ENCODE data around the gene HIP1.

HIP1 gene

GRCh38 chr7:75650681-75651080 lies 88.1 kb downstream of the HIP1 start:
- no peak for DNase-seq (ENCODE audit: extremely low spot score)
- POLR2A ChIA-PET: no interaction called here

GRCh38 chr7:75650062-75650461 lies 88.7 kb downstream of the HIP1 start:
- TF ChIP-seq LEF1 (IDR thresholded peaks at IDR 0.05; ENCODE audit: borderline replicate concordance) (no peak), SUZ12 (IDR thresholded peaks at IDR 0.05) (no peak)
- DNase-seq (ENCODE audit: extremely low spot score): no peak
- POLR2A ChIA-PET: no interaction called here
- CTCF ChIA-PET: interaction anchor here (0.7 kb wide), 1 partner anchor 34 kb away, joined by 3 read pairs; no protein-coding TSS in a partner anchor

More at GRCh38 chr7:75650681-75651080, 88.1 kb downstream of the HIP1 start:
- TF ChIP-seq ELF4 (IDR thresholded peaks at IDR 0.05) (no peak), SP1 (IDR thresholded peaks at IDR 0.05) (no peak), ZNF384 (IDR thresholded peaks at IDR 0.05) (no peak), FOXM1 (IDR thresholded peaks at IDR 0.05; ENCODE audit: borderline replicate concordance) (no peak), BHLHE40 (IDR thresholded peaks at IDR 0.05; ENCODE audit: borderline replicate concordance) (no peak), ARNT (IDR thresholded peaks at IDR 0.05) (no peak), LEF1 (IDR thresholded peaks at IDR 0.05; ENCODE audit: borderline replicate concordance) (no peak), SUZ12 (IDR thresholded peaks at IDR 0.05) (no peak), CTBP1 (IDR thresholded peaks at IDR 0.05; ENCODE audit: borderline replicate concordance) (no peak)
- CTCF ChIA-PET: no interaction called here

- TF ChIP-seq FOXA1 (IDR thresholded peaks at IDR 0.05) (no peak), CTBP1 (IDR thresholded peaks at IDR 0.05; ENCODE audit: borderline replicate concordance) (no peak), FOXK2 (IDR thresholded peaks at IDR 0.05) (no peak), LEF1 (IDR thresholded peaks at IDR 0.05; ENCODE audit: borderline replicate concordance) (no peak)
- POLR2A ChIA-PET: no interaction called here
- CTCF ChIA-PET: interaction anchor here (0.7 kb wide), 1 partner anchor 34 kb away, joined by 3 read pairs; no protein-coding TSS in a partner anchor
- DNase-seq (ENCODE audit: extremely low spot score): no peak
Measured at GRCh38 chr7:75649462-75649861, 89.3 kb downstream of the HIP1 start.

GRCh38 chr7:75647709-75648438 lies 90.9 kb downstream of the HIP1 start:
- POLR2A ChIA-PET: no interaction called here
- DNase-seq (ENCODE audit: extremely low spot score): no peak
- CTCF ChIA-PET: interaction anchor here (0.6 kb wide), 1 partner anchor 38 kb away, joined by 15 read pairs; no protein-coding TSS in a partner anchor
- TF ChIP-seq ARNT (IDR thresholded peaks at IDR 0.05) (no peak), FOXK2 (IDR thresholded peaks at IDR 0.05) (no peak), SP1 (IDR thresholded peaks at IDR 0.05) (no peak), FOXM1 (IDR thresholded peaks at IDR 0.05; ENCODE audit: borderline replicate concordance) (no peak)

GRCh38 chr7:75646571-75647102 lies 92.1 kb downstream of the HIP1 start:
- no peak for DNase-seq (ENCODE audit: extremely low spot score)
- TF ChIP-seq HDGF (IDR thresholded peaks at IDR 0.05; ENCODE audit: borderline replicate concordance) (no peak), FOXM1 (IDR thresholded peaks at IDR 0.05; ENCODE audit: borderline replicate concordance) (no peak), SUZ12 (IDR thresholded peaks at IDR 0.05) (no peak), ZNF384 (IDR thresholded peaks at IDR 0.05) (no peak), ARNT (IDR thresholded peaks at IDR 0.05) (no peak), CTBP1 (IDR thresholded peaks at IDR 0.05; ENCODE audit: borderline replicate concordance) (no peak), NFRKB (IDR thresholded peaks at IDR 0.05) (no peak), L3MBTL2 (conservative IDR thresholded peaks at IDR 0.05) (no peak), BHLHE40 (IDR thresholded peaks at IDR 0.05; ENCODE audit: borderline replicate concordance) (no peak), FOXK2 (IDR thresholded peaks at IDR 0.05) (no peak), TARDBP (IDR thresholded peaks at IDR 0.05) (no peak), SP1 (IDR thresholded peaks at IDR 0.05) (no peak), LEF1 (IDR thresholded peaks at IDR 0.05; ENCODE audit: borderline replicate concordance) (no peak), ELF4 (IDR thresholded peaks at IDR 0.05) (no peak)
- TF ChIP-seq, protein P1, sequence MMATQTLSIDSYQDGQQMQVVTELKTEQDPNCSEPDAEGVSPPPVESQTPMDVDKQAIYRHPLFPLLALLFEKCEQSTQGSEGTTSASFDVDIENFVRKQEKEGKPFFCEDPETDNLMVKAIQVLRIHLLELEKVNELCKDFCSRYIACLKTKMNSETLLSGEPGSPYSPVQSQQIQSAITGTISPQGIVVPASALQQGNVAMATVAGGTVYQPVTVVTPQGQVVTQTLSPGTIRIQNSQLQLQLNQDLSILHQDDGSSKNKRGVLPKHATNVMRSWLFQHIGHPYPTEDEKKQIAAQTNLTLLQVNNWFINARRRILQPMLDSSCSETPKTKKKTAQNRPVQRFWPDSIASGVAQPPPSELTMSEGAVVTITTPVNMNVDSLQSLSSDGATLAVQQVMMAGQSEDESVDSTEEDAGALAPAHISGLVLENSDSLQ (IDR thresholded peaks at IDR 0.05): no peak
- CTCF ChIA-PET: no interaction called here
- POLR2A ChIA-PET: no interaction called here

GRCh38 chr7:75645570-75645969 lies 93.2 kb downstream of the HIP1 start:
- ChIA-PET CTCF (no interaction called here), POLR2A (no interaction called here)
- TF ChIP-seq, protein P1 (IDR thresholded peaks at IDR 0.05): no peak
- no peak for TF ChIP-seq SP1 (IDR thresholded peaks at IDR 0.05)
- no peak for TF ChIP-seq FOXK2 (IDR thresholded peaks at IDR 0.05)
- TF ChIP-seq CTBP1 (IDR thresholded peaks at IDR 0.05; ENCODE audit: borderline replicate concordance): no peak
- TF ChIP-seq BHLHE40 (IDR thresholded peaks at IDR 0.05; ENCODE audit: borderline replicate concordance): no peak
- TF ChIP-seq FOXM1 (IDR thresholded peaks at IDR 0.05; ENCODE audit: borderline replicate concordance): no peak
- no peak for TF ChIP-seq FOXA1 (IDR thresholded peaks at IDR 0.05)
- no peak for TF ChIP-seq TARDBP (IDR thresholded peaks at IDR 0.05)
- TF ChIP-seq SUZ12 (IDR thresholded peaks at IDR 0.05): no peak
- TF ChIP-seq L3MBTL2 (conservative IDR thresholded peaks at IDR 0.05): no peak
- no peak for TF ChIP-seq LEF1 (IDR thresholded peaks at IDR 0.05; ENCODE audit: borderline replicate concordance)
- no peak for TF ChIP-seq ELF4 (IDR thresholded peaks at IDR 0.05)
- TF ChIP-seq HDGF (IDR thresholded peaks at IDR 0.05; ENCODE audit: borderline replicate concordance): no peak
- no peak for DNase-seq (ENCODE audit: extremely low spot score)

GRCh38 chr7:75644589-75644988 lies 94.2 kb downstream of the HIP1 start:
- ChIA-PET CTCF (no interaction called here), POLR2A (no interaction called here)
- TF ChIP-seq, protein P1 (IDR thresholded peaks at IDR 0.05): no peak
- no peak for TF ChIP-seq L3MBTL2 (conservative IDR thresholded peaks at IDR 0.05)
- TF ChIP-seq FOXK2 (IDR thresholded peaks at IDR 0.05): no peak
- TF ChIP-seq SUZ12 (IDR thresholded peaks at IDR 0.05): no peak
- no peak for TF ChIP-seq FOXM1 (IDR thresholded peaks at IDR 0.05; ENCODE audit: borderline replicate concordance)
- no peak for TF ChIP-seq ZNF384 (IDR thresholded peaks at IDR 0.05)
- TF ChIP-seq SP1 (IDR thresholded peaks at IDR 0.05): no peak
- no peak for TF ChIP-seq TARDBP (IDR thresholded peaks at IDR 0.05)
- no peak for TF ChIP-seq CTBP1 (IDR thresholded peaks at IDR 0.05; ENCODE audit: borderline replicate concordance)
- TF ChIP-seq NFRKB (IDR thresholded peaks at IDR 0.05): no peak
- TF ChIP-seq LEF1 (IDR thresholded peaks at IDR 0.05; ENCODE audit: borderline replicate concordance): no peak
- TF ChIP-seq HDGF (IDR thresholded peaks at IDR 0.05; ENCODE audit: borderline replicate concordance): no peak
- no peak for TF ChIP-seq ARNT (IDR thresholded peaks at IDR 0.05)
- TF ChIP-seq BHLHE40 (IDR thresholded peaks at IDR 0.05; ENCODE audit: borderline replicate concordance): no peak
- no peak for TF ChIP-seq FOXA1 (IDR thresholded peaks at IDR 0.05)
- no peak for DNase-seq (ENCODE audit: extremely low spot score)

All from HEK293T (cell line).